Neural cell (in vitro differentiated cells): ENCODE results near the gene ZFP36L2. TPM values are rescaled to one million over a fixed set of nuclear protein-coding genes. Genes with fewer than 3 reads are reported as not detected.
"Not testable (repeated sequence)": the region's sequence is repeated elsewhere in the genome, so short reads cannot be mapped to it uniquely, and the experiment has no call there.

ENCODE experiments used
- H2AFZ ChIP-seq: fragments of 200-600, 300-800 bp; sonication (generic), shearing (Covaris generic); 2 replicates; pipeline ENCODE4 v1.6.0; 2014; ENCODE audit warnings: low read depth, mild to moderate bottlenecking, antibody characterized with exemption, low read length, moderate library complexity
- H3F3A ChIP-seq: fragments of 200-600 bp; shearing (Covaris generic); 2 replicates; pipeline ENCODE4 v1.6.1; 2016; ENCODE audit warnings: mild to moderate bottlenecking, moderate library complexity, mixed read lengths, antibody characterized with exemption, low read length; ENCODE audit not compliant: insufficient read depth, poor library complexity, severe bottlenecking
- H3K27ac ChIP-seq: fragments of 200-600, 300-800 bp; sonication (generic), shearing (Covaris generic); 2 replicates; pipeline ENCODE4 v1.5.1; 2014; ENCODE audit warnings: mild to moderate bottlenecking, low read length, moderate library complexity
- H3K27me3 ChIP-seq: fragments of 300-800, 200-600 bp; sonication (generic), shearing (Covaris generic); 2 replicates; pipeline ENCODE4 v1.6.0; 2014; ENCODE audit warnings: mild to moderate bottlenecking, low read depth, low read length, moderate library complexity; ENCODE audit not compliant: insufficient read depth
- H3K36me3 ChIP-seq: fragments of 300-800, 200-600 bp; sonication (generic), shearing (Covaris generic); 2 replicates; pipeline ENCODE4 v1.5.1; 2014; ENCODE audit warnings: mild to moderate bottlenecking, antibody characterized with exemption, low read length, moderate library complexity; ENCODE audit not compliant: insufficient read depth
- H3K4me2 ChIP-seq: fragments of 300-800, 200-600 bp; sonication (generic), shearing (Covaris generic); 2 replicates; pipeline ENCODE4 v1.6.0; 2014; ENCODE audit warnings: mild to moderate bottlenecking, low read length
- H3K4me3 ChIP-seq: fragments of 300-800, 200-600 bp; sonication (generic), shearing (Covaris generic); 2 replicates; pipeline ENCODE4 v1.5.1; 2014; ENCODE audit warnings: mild to moderate bottlenecking, low read length, moderate library complexity
- H3K79me2 ChIP-seq: fragments of 200-600 bp; shearing (Covaris generic); replicated peaks from 2 replicates; pipeline ENCODE4 v1.6.0; 2014; ENCODE audit warnings: mild to moderate bottlenecking, low read length, moderate library complexity; ENCODE audit not compliant: insufficient read depth
- H3K9ac ChIP-seq: fragments of 300-800, 200-600 bp; sonication (generic), shearing (Covaris generic); 2 replicates; pipeline ENCODE4 v1.6.1; 2016; ENCODE audit warnings: mild to moderate bottlenecking, low read length, mixed read lengths
- H3K9me2 ChIP-seq: fragments of 200-600 bp; shearing (Covaris generic); 2 replicates; pipeline ENCODE4 v1.6.1; 2016; ENCODE audit warnings: mild to moderate bottlenecking, low read length, mixed read lengths; ENCODE audit not compliant: insufficient read depth
- H3K9me3 ChIP-seq: fragments of 200-600, 300-800 bp; sonication (generic), shearing (Covaris generic); 2 replicates; pipeline ENCODE4 v1.6.1; 2016; ENCODE audit warnings: mild to moderate bottlenecking, mixed run types, low read length, moderate library complexity, mixed read lengths
- H4K20me1 ChIP-seq: fragments of 200-600 bp; shearing (Covaris generic); 2 replicates; pipeline ENCODE4 v1.6.1; 2016; ENCODE audit warnings: mild to moderate bottlenecking, mixed run types; ENCODE audit not compliant: insufficient read depth
- EP300 ChIP-seq: fragments of 450-650 bp; conservative IDR thresholded peaks from 2 replicates; pipeline ENCODE4 v1.6.1; 2014; ENCODE audit warnings: antibody characterized with exemption, mild to moderate bottlenecking, moderate library complexity; ENCODE audit not compliant: poor library complexity, severe bottlenecking
- EZH2 ChIP-seq: fragments of 200-600, 300-800 bp; shearing (Covaris generic), sonication (generic); IDR thresholded peaks from 2 replicates; pipeline ENCODE4 v1.6.1; 2014; ENCODE audit warnings: antibody characterized with exemption, low read length, borderline replicate concordance, mild to moderate bottlenecking; ENCODE audit not compliant: insufficient read depth, poor library complexity, severe bottlenecking
- MXI1 ChIP-seq: fragments of 450-650 bp; conservative IDR thresholded peaks from 2 replicates; pipeline ENCODE4 v1.6.1; 2014; ENCODE audit warnings: antibody characterized with exemption, mild to moderate bottlenecking; ENCODE audit not compliant: poor library complexity, severe bottlenecking
- POLR2AphosphoS5 ChIP-seq: IDR thresholded peaks from 2 replicates; pipeline ENCODE4 v1.6.1; 2012
- RAD21 ChIP-seq: fragments of 450-650 bp; conservative IDR thresholded peaks from 2 replicates; pipeline ENCODE4 v1.6.1; 2014; ENCODE audit warnings: antibody characterized with exemption, mild to moderate bottlenecking, moderate library complexity
- SMC3 ChIP-seq: fragments of 450-650 bp; conservative IDR thresholded peaks from 2 replicates; pipeline ENCODE4 v1.6.1; 2014; ENCODE audit warnings: antibody characterized with exemption, mild to moderate bottlenecking, moderate library complexity; ENCODE audit not compliant: poor library complexity
- TAF1 ChIP-seq: IDR thresholded peaks from 2 replicates; pipeline ENCODE4 v1.6.1; 2012; ENCODE audit warnings: low read depth
- polyA plus RNA-seq: library from polyadenylated mRNA; depleted of rRNA; stranded (reverse); fragments of >200 nt; gene quantifications from 2 replicates; pipeline ENCODE4 v1.2.3, GENCODE V29; 2014
- TF ChIP-seq, protein P1 (sequence below): IDR thresholded peaks from 2 replicates; pipeline ENCODE4 v1.6.1; 2012; ENCODE audit warnings: borderline replicate concordance
- TF ChIP-seq, protein P2 (sequence below): fragments of 450-650 bp; IDR thresholded peaks from 2 replicates; pipeline ENCODE4 v1.5.1; 2014; ENCODE audit warnings: antibody characterized with exemption, mild to moderate bottlenecking, moderate library complexity; ENCODE audit not compliant: poor library complexity, severe bottlenecking

The ZFP36L2 gene
- polyA plus RNA-seq, 1 donor from 2014 or later, result 0.33 TPM

DNA sequence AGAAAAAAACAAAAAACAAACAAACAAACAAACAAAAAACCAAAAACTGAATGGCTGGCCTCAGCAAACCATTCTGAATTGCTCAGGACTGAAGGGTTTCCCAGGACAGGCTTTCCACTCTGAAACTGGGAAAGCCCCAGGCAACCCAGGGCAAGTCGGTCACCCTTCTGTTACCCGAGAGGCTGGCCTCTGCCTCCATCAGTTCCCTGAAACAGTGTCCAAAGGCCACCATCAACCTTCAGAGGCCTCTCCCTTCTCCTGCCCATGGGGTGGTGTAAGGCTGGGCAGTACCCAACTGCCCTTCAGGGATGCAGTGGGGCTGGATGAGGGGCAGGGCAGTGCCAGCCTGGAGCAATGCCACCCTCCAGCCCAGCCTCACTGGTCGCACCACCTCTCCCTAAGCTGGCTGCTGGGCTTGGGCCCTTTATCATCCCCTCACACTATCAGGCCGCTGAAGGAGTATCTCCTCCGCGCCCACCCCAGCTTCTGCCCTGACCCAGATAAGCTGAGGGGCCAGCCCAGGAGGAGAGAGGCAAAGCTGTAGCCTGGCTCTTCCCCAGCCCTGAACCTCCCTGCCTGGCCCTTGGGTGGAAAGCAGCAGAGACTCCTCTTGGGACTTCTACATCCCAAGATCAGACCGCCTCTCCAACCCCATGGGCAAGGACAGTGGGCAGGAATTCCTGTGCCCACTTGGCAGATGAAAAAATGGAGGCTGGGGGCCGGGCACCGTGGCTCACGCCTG is 35.9 kb downstream of the ZFP36L2 start:
- no peak overlapping the region for H2AFZ ChIP-seq

DNA sequence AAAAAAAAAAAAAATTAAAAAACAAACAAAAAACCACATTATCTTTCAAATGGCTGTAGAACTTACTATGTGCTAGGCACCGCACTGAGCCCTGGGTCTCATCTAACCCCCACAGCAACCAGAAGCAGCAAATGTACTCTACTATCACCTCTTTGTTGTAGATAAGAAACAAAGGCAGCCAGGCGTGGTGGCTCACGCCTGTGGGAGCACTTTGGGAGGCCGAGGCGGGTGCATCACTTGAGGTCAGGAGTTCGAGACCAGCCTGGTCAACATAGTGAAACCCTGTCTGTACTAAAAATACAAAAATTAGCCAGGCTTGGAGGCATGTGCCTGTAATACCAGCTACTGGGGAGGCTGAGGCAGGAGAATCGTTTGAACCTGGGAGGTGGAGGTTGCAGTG is 36.5 kb downstream of the ZFP36L2 start:
- not testable (repeated sequence) for H3K27me3 ChIP-seq, H3K27ac ChIP-seq, H3K4me3 ChIP-seq, H3K9me3 ChIP-seq, H3F3A ChIP-seq, H3K36me3 ChIP-seq, H3K9ac ChIP-seq, H3K79me2 ChIP-seq, H3K9me2 ChIP-seq, H3K4me2 ChIP-seq, H2AFZ ChIP-seq, H4K20me1 ChIP-seq

More for the DNA sequence above, 35.9 kb downstream of the ZFP36L2 start:
- no peaks in the 10 kb centered on the region for H3K27me3 ChIP-seq
- no peak overlapping the region for H3K4me3 ChIP-seq
- no peaks in the 10 kb centered on the region for H3F3A ChIP-seq
- no peak overlapping the region for H3K27ac ChIP-seq
- no peaks in the 10 kb centered on the region for H3K79me2 ChIP-seq
- H3K9me3 ChIP-seq, result no peaks in the 10 kb centered on the region
- no peaks in the 10 kb centered on the region for H3K36me3 ChIP-seq
- H3K9ac ChIP-seq, result no peak overlapping the region
- TF ChIP-seq RAD21, result no peak
- TF ChIP-seq TAF1, result no peak
- TF ChIP-seq, protein P1, sequence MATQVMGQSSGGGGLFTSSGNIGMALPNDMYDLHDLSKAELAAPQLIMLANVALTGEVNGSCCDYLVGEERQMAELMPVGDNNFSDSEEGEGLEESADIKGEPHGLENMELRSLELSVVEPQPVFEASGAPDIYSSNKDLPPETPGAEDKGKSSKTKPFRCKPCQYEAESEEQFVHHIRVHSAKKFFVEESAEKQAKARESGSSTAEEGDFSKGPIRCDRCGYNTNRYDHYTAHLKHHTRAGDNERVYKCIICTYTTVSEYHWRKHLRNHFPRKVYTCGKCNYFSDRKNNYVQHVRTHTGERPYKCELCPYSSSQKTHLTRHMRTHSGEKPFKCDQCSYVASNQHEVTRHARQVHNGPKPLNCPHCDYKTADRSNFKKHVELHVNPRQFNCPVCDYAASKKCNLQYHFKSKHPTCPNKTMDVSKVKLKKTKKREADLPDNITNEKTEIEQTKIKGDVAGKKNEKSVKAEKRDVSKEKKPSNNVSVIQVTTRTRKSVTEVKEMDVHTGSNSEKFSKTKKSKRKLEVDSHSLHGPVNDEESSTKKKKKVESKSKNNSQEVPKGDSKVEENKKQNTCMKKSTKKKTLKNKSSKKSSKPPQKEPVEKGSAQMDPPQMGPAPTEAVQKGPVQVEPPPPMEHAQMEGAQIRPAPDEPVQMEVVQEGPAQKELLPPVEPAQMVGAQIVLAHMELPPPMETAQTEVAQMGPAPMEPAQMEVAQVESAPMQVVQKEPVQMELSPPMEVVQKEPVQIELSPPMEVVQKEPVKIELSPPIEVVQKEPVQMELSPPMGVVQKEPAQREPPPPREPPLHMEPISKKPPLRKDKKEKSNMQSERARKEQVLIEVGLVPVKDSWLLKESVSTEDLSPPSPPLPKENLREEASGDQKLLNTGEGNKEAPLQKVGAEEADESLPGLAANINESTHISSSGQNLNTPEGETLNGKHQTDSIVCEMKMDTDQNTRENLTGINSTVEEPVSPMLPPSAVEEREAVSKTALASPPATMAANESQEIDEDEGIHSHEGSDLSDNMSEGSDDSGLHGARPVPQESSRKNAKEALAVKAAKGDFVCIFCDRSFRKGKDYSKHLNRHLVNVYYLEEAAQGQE, result no peak
- no peak for TF ChIP-seq POLR2AphosphoS5
- TF ChIP-seq SMC3, result no peak
- TF ChIP-seq EZH2, result no peak
- no peak for TF ChIP-seq EP300
- no peak for TF ChIP-seq MXI1
- TF ChIP-seq, protein P2, sequence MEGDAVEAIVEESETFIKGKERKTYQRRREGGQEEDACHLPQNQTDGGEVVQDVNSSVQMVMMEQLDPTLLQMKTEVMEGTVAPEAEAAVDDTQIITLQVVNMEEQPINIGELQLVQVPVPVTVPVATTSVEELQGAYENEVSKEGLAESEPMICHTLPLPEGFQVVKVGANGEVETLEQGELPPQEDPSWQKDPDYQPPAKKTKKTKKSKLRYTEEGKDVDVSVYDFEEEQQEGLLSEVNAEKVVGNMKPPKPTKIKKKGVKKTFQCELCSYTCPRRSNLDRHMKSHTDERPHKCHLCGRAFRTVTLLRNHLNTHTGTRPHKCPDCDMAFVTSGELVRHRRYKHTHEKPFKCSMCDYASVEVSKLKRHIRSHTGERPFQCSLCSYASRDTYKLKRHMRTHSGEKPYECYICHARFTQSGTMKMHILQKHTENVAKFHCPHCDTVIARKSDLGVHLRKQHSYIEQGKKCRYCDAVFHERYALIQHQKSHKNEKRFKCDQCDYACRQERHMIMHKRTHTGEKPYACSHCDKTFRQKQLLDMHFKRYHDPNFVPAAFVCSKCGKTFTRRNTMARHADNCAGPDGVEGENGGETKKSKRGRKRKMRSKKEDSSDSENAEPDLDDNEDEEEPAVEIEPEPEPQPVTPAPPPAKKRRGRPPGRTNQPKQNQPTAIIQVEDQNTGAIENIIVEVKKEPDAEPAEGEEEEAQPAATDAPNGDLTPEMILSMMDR, result no peak
- H3K9me2 ChIP-seq, result no peaks in the 10 kb centered on the region
- H4K20me1 ChIP-seq, result no peaks in the 10 kb centered on the region
- H3K4me2 ChIP-seq, result no peak overlapping the region
